ENCODE data around the gene SLC22A3.

DNA sequence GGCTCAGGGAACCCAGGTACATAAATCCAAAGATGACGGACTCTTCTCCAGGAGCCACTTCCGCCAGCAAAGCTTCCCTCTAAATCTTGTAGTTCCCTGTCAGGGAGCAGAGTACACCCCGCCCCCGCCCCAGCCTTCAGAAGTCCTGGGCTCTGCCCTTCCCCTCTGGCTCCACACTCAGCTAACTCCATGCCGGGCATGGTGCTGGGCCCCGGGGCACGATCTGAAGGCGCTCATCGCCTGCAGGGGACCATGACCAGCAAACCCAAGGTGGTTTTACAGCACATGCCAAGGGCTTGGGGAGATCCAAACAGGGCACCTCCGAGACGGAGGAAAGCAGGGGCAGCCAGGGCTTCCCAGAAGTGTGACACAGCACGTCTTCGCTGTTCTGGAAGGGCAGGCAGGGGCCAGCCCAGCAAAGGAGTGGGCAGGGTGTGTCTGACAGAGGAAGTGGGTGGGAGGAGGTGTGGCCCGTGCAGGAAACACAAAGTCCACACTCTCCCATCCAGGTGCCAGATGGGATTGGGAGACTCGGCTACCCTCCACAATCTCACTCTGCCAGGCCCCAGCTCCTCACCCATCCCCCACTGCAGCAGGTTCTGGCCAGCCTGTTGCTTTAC lies 48.0 kb upstream of the SLC22A3 start:
- TF ChIP-seq, protein P1, sequence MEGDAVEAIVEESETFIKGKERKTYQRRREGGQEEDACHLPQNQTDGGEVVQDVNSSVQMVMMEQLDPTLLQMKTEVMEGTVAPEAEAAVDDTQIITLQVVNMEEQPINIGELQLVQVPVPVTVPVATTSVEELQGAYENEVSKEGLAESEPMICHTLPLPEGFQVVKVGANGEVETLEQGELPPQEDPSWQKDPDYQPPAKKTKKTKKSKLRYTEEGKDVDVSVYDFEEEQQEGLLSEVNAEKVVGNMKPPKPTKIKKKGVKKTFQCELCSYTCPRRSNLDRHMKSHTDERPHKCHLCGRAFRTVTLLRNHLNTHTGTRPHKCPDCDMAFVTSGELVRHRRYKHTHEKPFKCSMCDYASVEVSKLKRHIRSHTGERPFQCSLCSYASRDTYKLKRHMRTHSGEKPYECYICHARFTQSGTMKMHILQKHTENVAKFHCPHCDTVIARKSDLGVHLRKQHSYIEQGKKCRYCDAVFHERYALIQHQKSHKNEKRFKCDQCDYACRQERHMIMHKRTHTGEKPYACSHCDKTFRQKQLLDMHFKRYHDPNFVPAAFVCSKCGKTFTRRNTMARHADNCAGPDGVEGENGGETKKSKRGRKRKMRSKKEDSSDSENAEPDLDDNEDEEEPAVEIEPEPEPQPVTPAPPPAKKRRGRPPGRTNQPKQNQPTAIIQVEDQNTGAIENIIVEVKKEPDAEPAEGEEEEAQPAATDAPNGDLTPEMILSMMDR (conservative IDR thresholded peaks at IDR 0.05 in 1 of 2, IDR thresholded peaks at IDR 0.05 in 1 of 2; ENCODE audit: low read depth in 1 of 2, low read length in 2 of 2), result no peak
- no peak for TF ChIP-seq EZH2 (IDR thresholded peaks at IDR 0.05; ENCODE audit: low read length, missing control alignments)

Data from fibroblast of lung (primary cell).